Measurements from ENCODE around the gene NAALADL2.

DNA sequence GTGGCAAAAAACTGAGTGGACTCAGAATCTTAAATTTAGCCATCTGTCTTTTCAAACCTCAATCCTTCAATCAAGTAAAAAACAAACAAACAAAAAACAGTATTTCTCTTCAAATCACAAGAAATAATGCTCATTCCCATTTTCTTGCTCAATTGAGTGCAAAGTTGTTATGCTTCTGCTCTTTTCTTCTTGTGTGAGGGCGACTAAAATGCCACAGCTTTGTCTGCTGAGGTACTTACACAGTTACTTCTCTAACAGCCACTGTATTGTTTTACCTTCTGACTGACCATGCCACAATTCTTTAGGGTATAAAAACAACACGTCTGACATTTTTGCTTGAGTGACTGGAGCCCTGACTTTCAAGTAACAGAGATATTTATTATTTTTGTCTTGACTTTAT, 617.4 kb downstream of the NAALADL2 start:
- no peak for TF ChIP-seq CTCF (IDR thresholded peaks at IDR 0.05; ENCODE audit: low read length)
- no peak for TF ChIP-seq EZH2 (IDR thresholded peaks at IDR 0.05; ENCODE audit: borderline replicate concordance, low read length)

All from OCI-LY1 (cell line).